B cell (primary cell): ENCODE data around the gene SEMA7A. TPM values are rescaled to one million over a fixed set of nuclear protein-coding genes. Genes with fewer than 3 reads are reported as not detected.

Source experiments
- ATAC-seq: fragments of 200-7000 bp; cut with Tn5 transposase; one replicate; pipeline ENCODE4 v1.10.0; 2021; ENCODE audit warnings: low read depth, mild to moderate bottlenecking, moderate number of reproducible peaks, moderate library complexity
- CTCF ChIA-PET: fragments of 350-600 bp; sonication (Branson Sonifier 250); formaldehyde crosslinking; loops from one replicate; lab custom pipeline; 2021; ENCODE audit warnings: antibody characterized with exemption, inconsistent platforms; lab: Charles Lee
- POLR2A ChIA-PET: fragments of 350-600 bp; sonication (Branson Sonifier 250); formaldehyde crosslinking; loops from one replicate; lab custom pipeline; 2021; ENCODE audit warnings: antibody characterized with exemption; lab: Charles Lee
- DNase-seq: peaks from one replicate; pipeline ENCODE4 v3.0.0; 2013
- H2AFZ ChIP-seq: 2 replicates; pipeline ENCODE4 v1.6.1; 2012; ENCODE audit warnings: mild to moderate bottlenecking, low read depth, low read length; ENCODE audit not compliant: insufficient read depth, poor library complexity, severe bottlenecking
- H3K27ac ChIP-seq, 2 donors: 1 replicate in 1 of 2; 2 replicates in 1 of 2; pipeline ENCODE4 v1.5.1; 2012 to 2013; ENCODE audit warnings: low read length in 2 of 2, mild to moderate bottlenecking in 2 of 2, moderate library complexity in 1 of 2
- H3K27me3 ChIP-seq, 4 experiments: fragments of 200-600 bp in 1 of 4; sonication (generic) in 1 of 4; replicated peaks in 1 of 4; 1 replicate in 2 of 4; 2 replicates in 2 of 4; pipeline versions ENCODE4 v1.6.1 to v1.7.0; 2013 to 2016; ENCODE audit warnings: low read length in 3 of 4, mild to moderate bottlenecking in 2 of 4, mixed read lengths in 1 of 4, moderate library complexity in 1 of 4; ENCODE audit not compliant: insufficient read depth in 4 of 4, control insufficient read depth in 3 of 4; ENCODE audit errors: control extremely low read depth in 1 of 4
- H3K36me3 ChIP-seq, 2 experiments: replicated peaks in 1 of 2; 1 replicate in 1 of 2; 2 replicates in 1 of 2; pipeline versions ENCODE4 v1.6.1 to v1.7.1; 2013; ENCODE audit warnings: low read length in 1 of 2; ENCODE audit not compliant: insufficient read depth in 2 of 2, control insufficient read depth in 1 of 2; ENCODE audit errors: control extremely low read depth in 1 of 2, extremely low read depth in 1 of 2
- H3K4me1 ChIP-seq, 2 donors: fragments of 200-600 bp in 1 of 2; sonication (generic) in 1 of 2; 1 replicate in 1 of 2; 2 replicates in 1 of 2; pipeline versions ENCODE4 v1.5.1 to v1.6.1; 2013 to 2017; ENCODE audit warnings: low read length in 2 of 2; ENCODE audit not compliant: control insufficient read depth in 2 of 2, insufficient read depth in 2 of 2
- H3K4me2 ChIP-seq: replicated peaks from 2 replicates; pipeline ENCODE3; 2012; ENCODE audit warnings: mild to moderate bottlenecking, low read depth, low read length; ENCODE audit not compliant: poor library complexity, severe bottlenecking
- H3K4me3 ChIP-seq, 5 experiments: fragments of 200-600 bp in 1 of 5; sonication (generic) in 1 of 5; 1 replicate in 3 of 5; 2 replicates in 2 of 5; pipeline versions ENCODE4 v1.5.1 to v1.7.0; 2011 to 2016; ENCODE audit warnings: low read length in 4 of 5, mild to moderate bottlenecking in 4 of 5, low read depth in 2 of 5, control low read depth in 1 of 5, moderate library complexity in 1 of 5; ENCODE audit not compliant: insufficient read depth in 1 of 5; ENCODE audit errors: control extremely low read depth in 1 of 5, extremely low read depth in 1 of 5
- H3K79me2 ChIP-seq: fragments of 200-600 bp; sonication (generic); one replicate; pipeline ENCODE4 v1.6.0; 2016; ENCODE audit warnings: low read length; ENCODE audit not compliant: control insufficient read depth, insufficient read depth
- H3K9ac ChIP-seq: fragments of 200-600 bp; sonication (generic); 2 replicates; pipeline ENCODE4 v1.6.1; 2017; ENCODE audit warnings: mild to moderate bottlenecking, low read length, moderate library complexity
- H3K9me3 ChIP-seq, 3 donors: one replicate each; pipeline versions ENCODE4 v1.6.1 to v1.7.1; 2013; ENCODE audit warnings: low read length in 2 of 3; ENCODE audit not compliant: control insufficient read depth in 2 of 3, insufficient read depth in 1 of 3; ENCODE audit errors: control extremely low read depth in 1 of 3
- H4K20me1 ChIP-seq: 2 replicates; pipeline ENCODE4 v1.6.0; 2012; ENCODE audit warnings: mild to moderate bottlenecking, low read length; ENCODE audit not compliant: insufficient read depth, control insufficient read depth, poor library complexity, severe bottlenecking
- H3K27ac Mint-ChIP-seq: one replicate; pipeline ENCODE4 v1.8.0; 2021; ENCODE audit warnings: mixed read lengths
- H3K27me3 Mint-ChIP-seq: one replicate; pipeline ENCODE4 v1.8.0; 2021; ENCODE audit warnings: mixed read lengths
- H3K4me1 Mint-ChIP-seq: one replicate; pipeline ENCODE4 v1.8.0; 2021; ENCODE audit warnings: mixed read lengths
- H3K4me3 Mint-ChIP-seq: one replicate; pipeline ENCODE4 v1.8.0; 2021; ENCODE audit warnings: mixed read lengths
- H3K9me3 Mint-ChIP-seq: one replicate; pipeline ENCODE4 v1.8.0; 2022; ENCODE audit warnings: mixed read lengths; ENCODE audit not compliant: insufficient read depth
- CTCF ChIP-seq: fragments of 200-600 bp; IDR thresholded peaks from one replicate; pipeline ENCODE4 v1.8.0; 2022; ENCODE audit warnings: antibody characterized with exemption, mild to moderate bottlenecking
- EZH2 ChIP-seq: IDR thresholded peaks from 2 replicates; pipeline ENCODE4 v1.6.1; 2012; ENCODE audit warnings: borderline replicate concordance, low read depth, mild to moderate bottlenecking, moderate library complexity, low read length; ENCODE audit not compliant: insufficient read depth, poor library complexity, severe bottlenecking
- intact Hi-C: fragments of 100-400 bp; cut with micrococcal nuclease; formaldehyde crosslinking; loops from one replicate; pipeline ENCODE4 v1.10.0; 2022
- polyA plus RNA-seq: library from polyadenylated mRNA; depleted of rRNA; stranded (reverse); fragments of >200 nt; gene quantifications from 2 replicates; pipeline ENCODE4 v1.2.3, GENCODE V29; 2012
- total RNA-seq, 2 donors: library from RNA; stranded (reverse); fragments of 120-200 nt in 1 of 2; gene quantifications; 1 replicate in 1 of 2; 2 replicates in 1 of 2; pipeline versions ENCODE4 v1.2.3 to v1.2.4, GENCODE V29; 2013 to 2022

SEMA7A gene
- total and polyA plus RNA-seq, 2 donors (not counting 1 experiment from before 2014, with no cell fraction given), result 42.0 to 44.2 TPM

DNA sequence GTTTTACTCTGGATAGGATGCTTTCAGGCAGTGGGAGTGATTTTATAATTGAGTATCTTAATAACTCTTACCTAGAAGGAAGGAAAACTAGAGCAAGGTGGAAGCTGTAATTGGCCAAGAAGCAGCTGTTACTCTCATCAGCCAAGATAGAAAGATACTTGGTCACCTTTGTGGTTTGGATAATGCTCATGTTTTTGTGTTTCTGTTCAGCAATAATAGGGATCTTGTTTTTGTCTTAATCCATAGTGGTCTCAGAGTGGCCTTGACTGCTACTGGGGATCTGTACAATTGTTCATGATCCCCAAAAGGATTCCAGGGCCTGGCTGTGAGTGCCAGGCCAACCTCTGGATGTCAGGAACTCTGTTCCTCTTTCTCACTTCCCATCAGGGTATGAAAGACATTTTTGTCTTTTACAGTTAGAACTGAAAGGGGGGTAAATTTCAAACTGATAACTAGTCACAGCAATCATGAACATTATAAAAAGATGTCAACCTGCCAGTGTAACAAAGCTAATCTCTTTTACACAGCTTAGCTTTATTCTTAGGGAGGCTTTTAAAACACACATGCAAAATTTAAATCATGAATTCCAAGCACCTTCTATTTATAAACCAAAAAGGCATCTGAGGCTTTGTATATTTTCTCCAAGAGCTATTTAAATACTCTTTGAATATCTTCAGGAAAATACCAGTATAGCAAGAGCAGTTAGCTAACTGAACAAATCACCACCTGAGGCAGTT is 21.2 kb upstream of the SEMA7A start:
- Histone ChIP-seq H3K4me1 (peaks cover 2 to 5% of the 10 kb centered on the region in 2 donors), H4K20me1 (peaks cover 3% of the 10 kb centered on the region), H3K36me3 (peaks cover 0 to 73% of the 10 kb centered on the region in 2 experiments), H3K27ac (no peak overlapping the region), H2AFZ (no peak overlapping the region), H3K9me3 (no peaks in the 10 kb centered on the region), H3K4me3 (no peak overlapping the region), H3K27me3 (no peaks in the 10 kb centered on the region), H3K79me2 (peaks cover 39% of the 10 kb centered on the region), H3K4me2 (no peak overlapping the region), H3K9ac (no peak overlapping the region)
- no peak for DNase-seq
- TF ChIP-seq CTCF (no peak), EZH2 (no peak)
- Mint-ChIP-seq H3K9me3 (no peaks in the 10 kb centered on the region), H3K4me1 (peaks cover 2% of the 10 kb centered on the region), H3K27me3 (no peaks in the 10 kb centered on the region), H3K27ac (no peak overlapping the region), H3K4me3 (no peak overlapping the region)
- intact Hi-C loops, result no loop called here
- CTCF ChIA-PET, result interaction anchor here (0.6 to 3.3 kb wide), 4 partner anchors 14 to 73 kb away, joined by 3 to 18 read pairs (median 4); no protein-coding TSS in a partner anchor
- POLR2A ChIA-PET, result no interaction called here
- ATAC-seq, result no peak
